ENCODE measurements around the gene CLIP2.
"Not testable (repeated sequence)": the region's sequence is repeated elsewhere in the genome, so short reads cannot be mapped to it uniquely, and the experiment has no call there.

The CLIP2 gene

DNA sequence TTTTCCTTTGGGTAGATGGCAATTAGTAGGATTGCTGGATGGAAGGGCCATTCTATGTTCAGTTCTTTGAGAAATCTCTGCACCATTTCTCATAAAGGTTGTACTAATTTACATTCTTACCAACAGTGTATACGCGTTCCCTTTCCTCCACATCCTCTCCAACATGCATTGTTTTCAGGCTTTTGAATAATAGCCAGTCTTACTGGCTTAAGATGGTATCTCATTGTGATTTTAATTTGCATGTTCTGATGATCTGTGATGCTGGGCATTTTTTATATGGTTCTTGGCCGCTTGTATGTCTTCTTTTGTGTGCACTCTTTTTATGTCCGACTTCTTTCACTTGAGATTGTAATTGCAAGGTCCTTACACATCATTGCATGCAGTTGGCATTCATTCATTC is 11.7 kb downstream of the CLIP2 start:
- DNase-seq = no peak

DNA sequence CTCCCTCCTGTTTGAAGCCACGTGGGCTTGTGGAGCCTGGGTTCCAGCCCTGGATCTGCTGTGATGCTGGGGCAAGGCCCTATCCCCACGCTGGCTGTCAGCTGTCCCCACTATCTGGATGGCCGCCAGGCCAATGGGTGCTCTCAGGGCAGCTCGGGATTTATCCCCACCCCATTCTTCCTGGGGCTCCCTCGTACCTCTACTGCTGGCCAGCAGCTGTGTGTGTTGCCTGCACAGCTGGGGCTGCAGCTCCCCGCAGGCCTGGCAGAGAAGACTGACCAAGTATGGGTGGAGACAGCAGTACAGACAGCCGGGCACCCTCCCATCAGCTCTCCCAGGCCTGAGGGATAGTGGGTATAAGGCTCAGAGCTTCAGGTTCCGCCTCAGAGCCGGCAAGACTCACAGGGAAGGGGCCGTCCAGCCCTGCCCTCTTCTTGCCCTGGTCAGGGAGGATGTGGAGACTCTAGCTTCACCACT is 13.6 kb downstream of the CLIP2 start:
- no peak for DNase-seq

DNA sequence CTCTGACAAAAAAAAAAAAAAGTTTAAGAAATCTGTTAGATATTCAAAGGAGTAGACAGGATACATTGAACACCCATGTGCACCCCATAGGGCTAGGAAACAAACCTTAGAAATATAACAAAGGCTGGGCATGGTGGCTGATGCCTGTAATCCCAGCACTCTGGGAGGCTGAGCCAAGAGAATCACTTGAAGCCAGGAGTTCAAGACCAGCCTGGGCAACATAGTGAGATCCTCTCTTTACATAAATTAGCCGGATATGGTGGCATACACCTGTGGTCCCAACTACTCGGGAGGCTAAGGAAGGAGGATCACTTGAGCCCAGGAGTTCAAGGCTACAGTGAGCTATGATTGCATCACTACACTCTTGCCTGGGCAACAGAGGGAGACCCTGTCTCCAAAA is 15.3 kb downstream of the CLIP2 start:
- no peak for DNase-seq

DNA sequence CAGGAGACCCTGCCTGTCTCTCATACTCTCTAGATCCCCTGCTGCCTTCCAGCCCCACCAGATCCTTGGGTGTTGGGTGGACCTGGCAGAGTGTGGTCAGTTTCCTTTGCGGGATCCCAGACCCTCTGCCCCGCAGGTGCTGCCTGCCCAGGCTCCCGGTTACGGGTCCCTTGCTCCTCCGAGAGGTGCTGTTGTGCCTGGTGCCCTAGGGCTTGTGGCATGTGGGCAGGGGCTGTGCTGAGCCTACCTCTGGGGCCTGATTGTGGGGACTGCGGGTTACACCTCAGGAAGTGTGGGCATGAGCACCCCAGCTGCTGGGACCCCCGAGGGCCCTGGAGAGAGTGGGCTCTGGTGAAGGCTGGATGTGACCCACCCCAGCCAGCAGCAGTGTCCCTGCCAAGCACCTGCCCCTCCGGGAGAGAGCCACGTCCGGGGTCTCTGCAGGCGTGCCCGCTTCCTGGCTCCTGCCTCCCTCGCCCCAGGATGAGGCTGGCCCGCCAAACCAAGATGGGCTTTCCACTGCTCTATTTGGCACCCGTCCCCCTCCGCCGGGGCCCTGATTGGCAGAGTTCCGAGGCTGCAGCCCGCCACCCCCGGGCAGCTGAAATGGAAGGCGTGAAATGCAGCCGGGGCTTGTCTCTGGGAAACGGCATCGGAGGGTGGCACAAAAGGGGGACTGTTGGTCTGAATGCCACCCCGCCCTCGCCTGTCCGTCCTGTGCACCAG is 17.0 kb downstream of the CLIP2 start:
- no peak for DNase-seq

DNA sequence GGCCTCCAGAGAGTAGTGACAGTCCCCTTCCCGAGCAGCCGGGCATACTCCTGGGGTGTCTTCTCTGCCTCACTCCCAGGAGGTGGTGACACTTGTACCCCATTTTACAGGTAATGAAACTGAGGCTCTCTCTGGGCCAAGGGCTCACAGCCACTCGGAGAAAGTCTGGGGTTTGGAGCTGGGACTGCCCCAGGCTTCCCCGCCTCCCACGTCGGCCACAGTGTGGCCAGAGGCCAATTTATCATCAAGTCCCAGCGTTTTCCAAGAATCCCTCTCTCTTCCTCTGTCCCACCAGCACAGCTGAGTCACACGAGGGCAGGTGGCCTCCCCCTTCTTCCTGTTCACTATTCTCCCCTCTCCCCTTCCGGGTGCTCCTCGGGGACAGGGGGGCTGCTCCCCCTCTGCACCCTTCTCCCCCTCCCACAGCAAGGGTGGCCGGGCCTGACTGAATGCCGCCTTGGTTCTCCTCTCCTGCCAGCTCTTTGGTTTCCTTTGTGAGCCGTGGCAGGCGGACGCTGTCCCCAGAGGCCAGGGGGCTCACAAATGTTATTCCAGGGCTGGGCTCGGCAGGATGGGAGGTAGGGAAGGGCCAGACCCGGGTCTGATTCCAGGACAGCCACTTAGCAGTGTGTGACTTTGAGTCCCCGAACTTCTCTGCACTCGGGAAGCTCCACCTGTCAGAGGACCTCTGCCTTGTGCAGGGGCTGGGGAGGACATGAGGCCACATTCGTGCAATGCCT is 17.7 kb downstream of the CLIP2 start:
- DNase-seq = no peak

DNA sequence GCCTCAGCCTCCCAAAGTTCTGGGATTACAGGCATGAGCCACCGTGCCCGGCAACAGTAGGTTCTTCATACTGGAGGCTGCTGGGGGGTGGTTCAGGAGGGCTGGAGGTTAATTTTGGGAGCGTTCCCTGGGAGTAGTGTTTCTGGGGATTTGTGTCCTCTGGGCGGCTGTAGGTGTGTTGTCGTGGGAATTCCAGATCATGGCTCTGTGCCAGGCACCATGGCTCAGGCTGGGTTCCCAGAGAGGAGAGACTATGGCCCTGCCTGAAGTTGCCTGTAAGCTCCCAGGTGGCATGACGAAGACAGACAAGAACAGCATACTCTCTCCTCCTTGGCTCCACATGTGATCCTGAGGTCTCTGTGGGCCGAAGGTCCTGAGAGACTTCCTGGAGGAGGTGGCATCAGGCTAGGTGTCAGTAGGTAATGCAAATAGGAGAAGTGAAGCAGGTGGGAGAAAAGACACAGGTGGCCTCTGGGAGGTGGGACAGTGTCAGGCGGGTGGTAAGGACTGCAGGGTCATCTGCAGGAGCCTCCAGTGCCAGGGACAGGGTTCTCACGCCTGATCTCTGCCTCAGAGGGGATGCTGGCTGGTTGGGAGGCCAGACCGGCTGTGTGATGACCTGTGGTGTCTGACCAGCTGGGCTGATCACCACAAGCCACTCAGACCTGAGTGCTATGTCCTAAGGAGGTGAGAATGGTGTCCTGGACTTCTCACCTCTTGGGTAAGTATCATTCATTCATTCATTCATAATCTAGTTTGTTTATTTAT is 18.7 kb downstream of the CLIP2 start:
- no peak for DNase-seq

DNA sequence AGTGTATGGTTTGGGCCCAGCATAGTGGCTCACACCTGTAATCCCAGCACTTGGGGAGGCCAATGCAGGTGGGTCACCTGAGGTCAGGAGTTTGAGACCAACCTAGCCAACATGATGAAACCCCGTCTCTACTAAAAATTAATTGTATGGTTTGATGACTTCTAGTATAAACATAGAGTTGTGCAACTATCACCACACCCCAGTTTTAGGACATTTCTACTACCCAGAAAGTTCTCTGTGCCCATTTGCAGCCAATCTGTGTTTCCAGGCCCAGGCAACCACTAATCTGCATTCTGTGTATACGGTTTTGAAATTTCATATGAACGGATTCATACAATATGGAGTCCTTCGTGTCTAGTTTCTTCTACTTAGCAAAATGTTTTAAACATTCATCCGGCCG is 20.0 kb downstream of the CLIP2 start:
- no peak for DNase-seq

DNA sequence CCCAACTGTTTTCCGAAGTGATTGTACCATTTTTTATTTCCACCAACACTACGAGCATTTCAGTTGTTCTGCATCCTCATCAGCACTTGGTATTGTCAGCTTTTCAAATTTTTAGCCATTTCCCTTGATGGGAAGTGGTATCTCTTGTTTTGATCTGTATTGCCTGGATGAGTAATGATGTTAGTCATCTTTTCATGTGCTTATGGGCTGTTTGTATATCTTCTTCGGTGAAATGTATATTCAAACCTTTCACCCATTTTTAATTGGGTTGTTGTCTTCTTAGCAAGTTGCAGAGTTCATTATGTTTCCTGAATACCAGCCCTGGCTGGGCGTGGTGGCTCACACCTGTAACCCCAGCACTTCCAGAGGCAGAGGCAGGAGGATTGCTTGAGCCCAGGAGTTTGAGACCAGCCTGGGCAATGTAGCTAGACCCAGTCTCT is 22.1 kb downstream of the CLIP2 start:
- DNase-seq = no peak

DNA sequence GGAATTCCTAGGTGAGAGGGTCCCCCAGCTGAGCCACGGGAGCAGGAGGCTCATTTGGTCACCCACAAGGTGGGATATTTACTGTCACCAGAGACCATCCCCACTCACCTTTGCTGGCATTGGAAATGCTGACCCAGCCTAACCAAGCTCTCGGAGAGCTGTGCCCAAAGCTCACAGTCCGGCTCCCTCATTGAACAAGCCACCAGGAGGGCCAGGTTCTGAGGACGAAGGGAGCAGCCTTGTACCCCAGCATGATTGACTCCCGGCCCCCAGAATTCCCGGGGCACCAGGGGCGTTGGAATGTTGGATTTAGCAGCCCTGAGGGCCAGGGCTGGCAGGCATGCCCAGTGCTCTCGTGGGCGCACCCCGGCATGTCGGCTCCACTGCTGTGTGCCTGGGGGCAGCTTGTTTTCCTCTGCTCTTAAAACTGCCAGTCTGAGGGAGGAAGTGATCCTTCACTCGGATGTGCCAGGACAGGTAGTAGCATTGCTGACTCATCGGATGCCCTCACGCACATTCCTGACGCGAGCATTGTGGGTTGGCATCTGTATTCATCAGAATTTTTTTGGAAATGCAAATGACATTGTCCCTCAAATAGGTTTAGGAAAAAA is 23.3 kb downstream of the CLIP2 start:
- no peak for DNase-seq

DNA sequence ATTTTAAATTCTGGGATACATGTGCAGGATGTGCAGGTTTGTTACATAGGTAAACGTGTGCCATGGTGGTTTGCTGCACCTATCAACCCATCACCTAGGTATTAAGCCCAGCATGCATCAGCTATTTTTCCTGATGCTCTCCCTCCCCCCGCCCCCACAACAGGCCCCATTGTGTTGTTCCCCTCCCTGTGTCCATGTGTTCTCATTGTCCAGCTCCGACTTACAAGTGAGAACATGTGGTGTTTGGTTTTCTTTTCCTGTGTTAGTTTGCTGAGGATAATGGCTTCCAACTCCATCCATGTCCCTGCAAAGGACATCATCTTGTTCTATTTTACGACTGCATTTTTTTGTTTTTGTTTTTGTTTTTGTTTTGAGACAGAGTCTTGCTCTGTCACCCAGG is 26.7 kb downstream of the CLIP2 start:
- not testable (repeated sequence) for DNase-seq

DNA sequence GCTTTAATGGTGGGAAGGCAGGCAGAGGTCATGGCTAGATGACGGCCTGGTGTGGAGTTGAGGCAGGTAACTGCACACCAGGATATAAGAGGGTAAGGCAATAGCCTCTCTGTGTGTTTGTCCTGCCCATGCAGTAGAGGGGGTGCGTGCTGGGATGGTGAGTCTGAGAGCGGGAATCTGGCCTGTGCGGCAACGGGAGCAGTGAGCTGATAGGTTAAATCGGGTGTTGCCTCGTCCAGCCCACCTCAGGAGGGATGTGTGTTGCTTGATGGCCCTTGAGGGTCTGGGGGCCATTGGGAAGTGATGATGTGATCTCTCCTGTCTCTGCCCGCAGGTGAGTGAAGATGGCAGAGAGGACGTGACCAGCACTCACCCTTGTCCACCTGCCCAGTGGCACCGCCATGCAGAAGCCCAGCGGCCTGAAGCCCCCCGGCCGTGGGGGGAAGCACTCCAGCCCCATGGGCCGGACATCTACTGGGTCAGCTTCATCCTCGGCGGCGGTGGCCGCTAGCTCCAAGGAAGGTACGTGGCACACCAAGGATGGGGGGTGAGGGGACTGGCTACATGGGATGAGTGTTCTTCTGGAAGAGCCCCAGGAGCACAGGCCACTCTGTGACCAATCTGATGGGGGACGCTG is 28.1 kb downstream of the CLIP2 start:
- no peak for DNase-seq

DNA sequence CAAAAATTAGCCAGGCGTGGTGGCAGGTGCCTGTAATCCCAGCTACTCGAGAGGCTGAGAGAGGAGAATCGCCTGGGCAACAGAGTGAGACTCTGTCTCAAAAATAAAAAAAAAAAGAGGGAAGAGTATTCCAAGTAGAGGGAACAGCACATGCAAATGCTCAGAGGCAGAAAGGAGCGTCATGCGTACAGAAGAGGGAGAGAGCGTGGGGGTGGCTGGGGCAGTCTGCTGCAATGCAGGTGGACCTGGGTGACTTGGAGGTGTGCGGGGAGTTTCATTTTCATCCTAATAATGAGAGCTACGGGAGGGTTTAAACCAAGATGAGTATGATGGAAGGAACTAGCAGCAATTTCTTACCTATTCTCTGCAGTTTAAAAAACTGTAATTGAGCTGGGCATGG is 28.8 kb downstream of the CLIP2 start:
- no peak for DNase-seq

DNA sequence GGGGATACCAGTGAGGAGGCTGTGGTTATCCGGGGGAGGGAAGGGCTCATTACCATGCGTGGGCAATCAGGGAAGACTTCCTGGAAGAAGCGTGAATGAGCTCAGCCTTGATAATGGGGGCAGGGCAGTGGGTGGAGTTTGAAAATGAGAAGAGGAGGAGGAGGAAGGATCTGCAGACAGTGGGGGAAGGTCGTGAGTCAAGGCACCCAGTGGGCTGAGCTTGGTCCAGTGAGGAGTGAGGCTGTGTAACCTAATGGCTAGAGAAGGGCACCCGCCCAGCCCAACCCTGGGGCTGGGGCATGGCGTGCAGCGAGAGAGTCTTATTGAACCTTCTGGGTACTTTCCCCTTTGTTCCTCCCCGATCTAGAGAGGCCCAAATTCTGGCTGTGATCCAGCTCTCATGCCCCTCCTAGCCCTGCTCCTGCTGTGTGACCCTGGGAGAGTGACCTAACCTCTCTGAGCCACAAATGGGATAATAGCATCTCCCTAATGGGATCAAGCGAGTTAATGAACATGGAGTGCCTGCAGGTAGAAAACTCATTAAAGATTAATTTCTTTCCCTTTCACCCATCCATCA is 31.5 kb downstream of the CLIP2 start:
- DNase-seq = no peak

DNA sequence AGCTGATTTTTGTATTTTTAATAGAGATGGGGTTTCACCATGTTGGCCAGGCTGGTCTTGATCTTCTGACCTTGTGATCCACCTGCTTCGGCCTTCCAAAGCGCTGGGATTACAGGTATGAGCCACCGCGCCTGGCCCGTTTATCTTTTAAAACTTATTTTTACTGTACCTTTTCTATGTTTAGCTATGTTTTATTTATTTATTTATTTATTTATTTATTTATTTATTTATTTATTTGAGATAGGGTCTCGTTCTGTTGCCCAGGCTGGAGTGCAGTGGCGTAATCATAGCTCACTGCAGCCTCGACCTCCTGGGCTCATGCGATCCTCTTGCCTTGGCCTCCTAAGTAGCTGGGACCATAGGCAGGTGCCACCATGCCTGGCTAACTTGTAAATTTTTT is 33.7 kb downstream of the CLIP2 start:
- not testable (repeated sequence) for DNase-seq

DNA sequence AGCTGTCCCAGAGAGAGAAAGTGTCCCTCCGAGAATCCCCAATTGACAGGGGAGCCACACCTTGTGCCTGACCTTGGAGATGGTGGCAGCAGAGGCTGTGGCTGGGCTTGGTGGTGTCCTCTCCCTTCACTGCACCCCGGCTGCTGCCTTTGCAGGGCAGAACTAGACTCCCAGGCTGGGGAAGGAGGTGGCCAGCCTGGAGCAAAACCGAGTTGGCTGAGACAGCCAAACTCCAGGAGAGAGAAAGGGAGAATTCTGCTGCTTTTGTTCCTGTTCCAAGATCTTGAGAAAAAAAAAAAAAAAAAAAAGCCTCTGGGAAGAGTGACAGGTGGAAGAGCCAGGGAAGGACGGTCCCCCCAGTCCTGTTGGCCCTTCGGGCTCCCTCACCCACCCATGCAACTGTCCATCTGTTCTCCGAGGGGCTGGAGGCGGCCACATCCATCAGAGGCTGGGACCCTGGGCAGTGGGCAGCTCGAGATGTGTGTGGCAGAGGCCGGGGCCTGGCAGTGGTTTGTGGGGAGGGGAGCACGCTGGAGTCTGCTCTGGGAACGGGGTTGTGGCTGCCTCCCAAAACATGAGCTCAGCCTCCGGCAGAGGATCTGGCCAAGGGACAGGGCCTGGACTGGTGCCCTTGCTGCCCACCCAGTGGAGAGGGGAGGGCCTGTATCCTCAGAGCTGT is 35.5 kb downstream of the CLIP2 start:
- no peak for DNase-seq

DNA sequence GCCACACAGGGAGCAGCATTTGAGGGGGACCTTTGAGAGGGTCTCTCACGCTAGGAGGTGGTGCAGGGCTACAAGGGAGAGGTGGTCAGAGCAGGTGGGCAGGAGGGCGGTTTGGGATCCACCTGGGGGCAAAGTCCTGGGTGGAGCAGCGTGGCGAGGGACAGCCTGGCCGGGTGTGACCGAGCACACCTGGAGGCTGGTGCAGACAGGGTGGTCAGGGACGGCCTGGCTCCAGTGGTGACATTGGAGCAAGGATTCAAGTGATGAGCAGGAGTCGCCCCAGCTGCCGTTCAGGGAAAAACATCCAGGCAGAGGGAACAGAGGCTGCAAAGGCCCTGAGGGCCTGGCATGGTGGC is 36.0 kb downstream of the CLIP2 start:
- DNase-seq = no peak

DNA sequence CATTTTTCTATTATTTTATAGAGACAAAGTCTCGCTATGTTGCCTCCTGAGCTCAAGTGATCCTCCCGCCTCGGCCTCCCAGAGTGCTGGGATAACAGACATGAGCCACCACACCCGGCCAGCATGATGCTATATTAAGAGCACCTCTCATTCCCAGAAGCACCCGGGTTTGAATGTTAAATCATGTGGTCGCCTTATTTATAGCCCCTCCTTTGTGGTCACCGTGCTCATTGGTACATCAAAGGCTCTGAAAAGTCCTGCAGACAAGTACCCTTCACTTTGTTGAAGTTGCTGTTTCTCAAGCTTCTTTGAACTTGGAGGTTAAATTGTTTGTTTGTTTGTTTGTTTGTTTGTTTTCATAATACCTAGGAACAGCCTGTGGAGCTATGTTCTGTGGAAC is 40.0 kb downstream of the CLIP2 start:
- no peak for DNase-seq

DNA sequence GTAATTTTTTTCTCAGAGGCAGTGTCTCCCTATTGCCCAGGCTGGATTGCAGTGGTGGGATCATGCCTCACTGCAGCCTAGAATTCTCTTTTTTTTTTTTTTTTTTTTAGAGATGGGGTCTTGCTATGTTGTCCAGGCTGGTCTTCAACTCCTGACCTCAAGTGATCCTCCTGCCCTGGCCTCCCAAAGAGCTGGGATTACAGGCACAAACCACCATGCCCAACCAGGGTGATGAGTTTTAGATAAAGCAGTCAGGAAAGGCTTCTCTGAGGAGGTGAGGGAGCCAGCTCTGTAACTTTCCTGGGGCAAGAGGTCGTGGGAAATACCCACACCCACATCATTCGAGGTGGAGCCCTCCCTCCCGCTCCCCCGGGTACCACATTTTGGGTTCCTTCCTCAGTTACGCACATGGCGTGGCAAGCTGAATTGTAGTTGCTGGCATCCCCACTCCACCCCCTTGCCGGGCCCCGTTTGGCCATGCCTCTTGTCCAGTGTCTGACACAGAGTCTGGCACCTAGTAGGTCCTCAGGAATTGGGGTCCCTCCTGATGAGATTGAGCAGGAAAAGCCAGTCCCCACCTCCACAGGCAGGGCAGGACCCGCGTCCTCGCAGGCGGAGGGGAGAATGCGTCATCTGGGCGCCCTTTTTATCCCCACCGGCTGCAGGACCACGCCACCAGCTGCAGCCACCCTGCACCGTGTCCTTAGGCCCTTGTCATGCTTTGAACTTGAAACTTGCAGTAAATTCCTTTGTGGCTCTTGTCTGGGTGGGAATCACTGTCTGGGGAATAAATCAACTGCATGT is 43.4 kb downstream of the CLIP2 start:
- DNase-seq = no peak

DNA sequence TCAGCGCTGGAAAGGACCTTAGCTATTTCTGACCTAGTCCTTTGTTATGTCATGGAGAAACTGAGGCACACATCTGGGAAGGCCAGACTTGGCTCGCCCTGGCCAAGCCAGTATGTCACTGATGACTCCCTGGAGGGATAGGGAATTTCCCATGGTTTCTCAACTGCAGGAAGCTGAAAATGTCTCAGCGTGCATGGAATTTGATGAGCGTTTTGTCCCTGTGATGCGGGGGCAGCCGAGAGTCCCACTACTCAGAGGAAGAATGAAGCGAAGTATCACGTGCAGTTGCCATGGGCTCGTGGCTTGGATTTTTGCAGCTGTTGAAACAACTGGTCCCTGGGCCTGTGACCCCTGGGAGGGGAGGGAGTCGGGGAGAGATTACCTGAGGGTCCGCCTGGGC is 44.8 kb downstream of the CLIP2 start:
- DNase-seq = no peak

DNA sequence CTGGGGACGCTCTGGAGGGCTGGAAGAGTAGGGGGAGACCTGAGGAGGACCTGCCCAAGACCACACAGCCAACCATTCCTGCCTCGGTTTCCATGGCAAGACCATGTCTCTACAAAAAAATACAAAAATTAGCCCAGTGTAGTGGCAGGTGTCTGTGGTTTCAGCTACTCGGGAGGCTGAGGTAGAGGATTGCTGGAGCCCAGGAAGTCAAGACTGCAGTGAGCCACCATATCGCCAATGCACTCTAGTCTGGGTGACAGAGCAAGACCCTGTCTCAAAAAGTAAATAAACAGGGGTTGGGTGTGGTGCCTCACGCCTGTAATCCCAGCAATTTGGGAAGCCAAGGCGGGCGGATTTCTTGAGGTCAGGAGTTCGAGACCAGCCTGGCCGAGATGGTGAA is 48.7 kb downstream of the CLIP2 start:
- no peak for DNase-seq

Measured in NCI-H82 (cell line).